ENCODE data around the gene PAK1. TPM values are rescaled to one million over a fixed set of nuclear protein-coding genes. Genes with fewer than 3 reads are reported as not detected.

The PAK1 gene
- total RNA-seq, 1 donor from 2014 or later = 33.1 TPM

Other genes with a start within 250 kb of the PAK1 start
- gene GDPD4, start 172.4 kb downstream of the PAK1 start, total RNA-seq = not detected in 2 replicates
- gene AQP11, start 115.9 kb upstream of the PAK1 start, total RNA-seq = 0.18 and 0.59 TPM in 2 replicates
- gene CLNS1A, start 163.7 kb upstream of the PAK1 start, total RNA-seq = 161 and 169 TPM in 2 replicates

Measured in activated T-helper 1 cell treated with anti-CD3 and anti-CD28 coated beads, Interleukin-12 subunit alpha, Interleukin-12 subunit beta, Interleukin-2, Interleukin-4 antibody, amounts not matched to agents 30 ng/mL and 10 ng/mL and 1 ng/mL, durations not matched to agents 14 hours and 24 hours and 36 hours (primary cell).